Right renal cortex interstitium (tissue), 3 donors: Measurements from ENCODE around the gene S100A5. TPM values are rescaled to one million over a fixed set of nuclear protein-coding genes. Genes with fewer than 3 reads are reported as not detected.

ENCODE experiments used
- DNase-seq, 3 donors: peaks; one replicate each; pipeline ENCODE4 v3.0.0-alpha.2; 2013; ENCODE audit warnings: low read depth in 3 of 3, low spot score in 2 of 3
- polyA plus RNA-seq, 3 donors: library from polyadenylated mRNA; unstranded; fragments of 120-200 nt; gene quantifications; one replicate each; pipeline ENCODE4 v1.2.1, GENCODE V29; 2013; ENCODE audit not compliant: insufficient read length in 3 of 3

S100A5 gene
- polyA plus RNA-seq, 3 donors, result 1.1 to 1.7 (median 1.2) TPM

DNA sequence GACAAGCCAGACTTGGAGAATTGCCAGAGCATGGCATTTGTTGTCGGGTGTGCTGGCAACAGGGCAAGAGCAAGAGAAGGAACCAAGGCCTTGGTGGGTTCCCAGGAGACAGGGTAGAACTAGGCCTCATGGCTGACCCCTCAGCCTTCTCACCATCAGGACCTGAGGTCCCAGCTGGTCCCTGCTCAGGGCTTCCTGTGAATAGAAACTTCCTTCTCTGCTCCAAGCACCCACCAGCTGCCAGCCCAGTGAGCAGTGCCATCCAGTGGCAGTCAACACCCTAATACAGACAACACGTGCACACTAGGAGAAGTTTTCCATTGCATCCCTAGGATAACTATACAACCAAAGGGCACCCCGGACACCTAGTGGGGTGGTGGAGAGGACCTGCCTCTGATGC lies 27.7 kb downstream of the S100A5 start:
- DNase-seq, result no peak

DNA sequence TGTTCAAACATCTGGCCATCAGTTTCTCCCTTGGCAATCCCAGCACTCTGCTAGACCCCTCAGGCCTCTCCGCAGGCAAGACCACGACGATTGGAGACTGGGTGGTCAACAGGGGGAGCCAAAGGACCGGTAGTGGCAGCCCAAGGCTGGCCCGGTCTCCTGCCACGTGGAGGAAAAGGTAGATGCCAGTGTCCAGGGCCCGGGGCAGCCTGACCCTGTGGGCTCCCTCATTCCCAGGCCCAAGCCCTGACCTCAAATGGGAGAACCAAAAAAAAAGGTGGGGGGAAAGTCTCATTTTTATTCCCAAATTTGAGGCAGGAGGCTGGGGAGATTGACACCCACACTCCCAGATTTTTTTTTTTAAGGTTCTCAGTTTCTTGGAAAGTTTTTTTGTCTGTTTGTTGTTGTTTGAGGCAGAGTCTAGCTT lies 29.7 kb downstream of the S100A5 start:
- no peak for DNase-seq

DNA sequence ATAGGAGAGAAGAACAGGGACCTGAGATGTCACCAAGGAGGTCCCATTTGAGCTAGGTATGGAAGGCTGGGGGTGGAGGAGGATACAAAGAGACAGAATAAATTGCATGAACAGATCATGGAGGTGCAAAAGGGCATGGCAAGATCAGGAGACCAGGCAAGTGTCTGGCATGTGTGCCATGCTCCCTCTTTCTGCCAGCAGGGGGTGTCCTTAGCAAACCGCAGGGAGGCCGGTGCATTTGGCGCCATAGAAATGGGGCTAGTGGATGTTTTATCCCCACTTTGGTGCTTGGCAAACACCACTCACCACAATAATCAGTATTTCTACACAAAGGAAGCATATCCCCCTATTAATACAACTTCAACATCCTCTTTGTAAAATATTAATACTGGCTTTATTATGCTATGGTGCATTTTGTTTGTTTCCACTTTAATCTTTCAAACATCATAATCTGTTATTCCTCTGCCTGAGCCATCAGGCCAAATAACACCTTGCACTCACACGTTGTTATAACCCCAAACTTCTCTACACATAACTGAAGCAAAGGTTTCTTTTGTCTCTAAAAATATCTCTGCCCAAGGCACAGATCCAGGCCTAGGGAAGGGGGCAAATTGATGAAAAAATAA lies 30.9 kb downstream of the S100A5 start:
- DNase-seq, result no peak

DNA sequence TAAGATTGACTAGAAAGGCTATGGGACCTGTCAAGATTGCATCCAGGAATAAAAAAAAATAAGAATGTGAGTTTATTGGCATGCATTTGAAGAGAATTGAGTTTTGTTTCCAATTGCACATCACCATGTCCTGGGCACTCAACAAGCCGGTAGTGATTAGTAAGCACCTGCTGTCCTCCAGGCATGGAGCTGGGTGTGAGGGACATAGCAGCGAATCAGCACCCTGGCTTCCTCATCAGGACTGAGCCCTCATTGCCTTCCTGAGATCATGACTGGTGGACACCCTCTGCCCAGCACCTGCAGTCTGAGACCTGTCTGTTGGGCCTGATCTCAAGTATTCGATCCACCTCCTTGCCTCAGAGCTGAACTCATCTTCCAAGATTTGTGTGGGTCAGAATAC lies 31.7 kb downstream of the S100A5 start:
- no peak for DNase-seq

DNA sequence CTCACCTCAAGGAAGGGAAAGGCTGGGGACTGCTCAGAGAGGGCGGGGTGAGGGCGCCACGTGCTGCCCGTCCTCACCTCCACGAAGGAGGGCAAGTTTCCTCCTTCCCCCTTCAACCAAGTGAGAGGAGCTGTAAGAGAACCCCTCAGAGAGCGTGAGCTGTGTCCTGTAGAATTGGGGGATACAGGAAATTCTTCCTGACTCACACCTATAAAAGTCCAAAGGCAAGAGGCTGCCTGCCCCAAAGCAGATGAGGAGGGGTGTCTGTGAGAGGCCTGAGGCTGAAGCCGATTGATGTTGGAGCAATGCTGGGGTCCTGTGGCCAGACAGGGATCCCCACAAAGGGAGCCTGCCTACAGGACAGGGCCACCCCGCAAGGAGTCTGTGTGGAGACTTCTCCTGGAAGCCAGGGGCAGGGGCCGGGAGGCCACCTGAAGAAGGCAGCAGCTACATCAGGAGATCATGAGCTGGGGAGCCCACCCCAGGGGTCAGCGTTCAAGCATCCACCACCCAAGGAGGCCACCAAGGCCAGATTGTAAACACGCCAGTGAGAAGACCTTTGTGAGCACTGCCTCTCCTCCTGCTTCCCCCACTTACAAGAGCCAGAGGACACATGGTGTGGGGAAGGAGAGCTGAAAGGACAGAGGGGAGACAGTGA lies 32.7 kb downstream of the S100A5 start:
- no peak for DNase-seq

DNA sequence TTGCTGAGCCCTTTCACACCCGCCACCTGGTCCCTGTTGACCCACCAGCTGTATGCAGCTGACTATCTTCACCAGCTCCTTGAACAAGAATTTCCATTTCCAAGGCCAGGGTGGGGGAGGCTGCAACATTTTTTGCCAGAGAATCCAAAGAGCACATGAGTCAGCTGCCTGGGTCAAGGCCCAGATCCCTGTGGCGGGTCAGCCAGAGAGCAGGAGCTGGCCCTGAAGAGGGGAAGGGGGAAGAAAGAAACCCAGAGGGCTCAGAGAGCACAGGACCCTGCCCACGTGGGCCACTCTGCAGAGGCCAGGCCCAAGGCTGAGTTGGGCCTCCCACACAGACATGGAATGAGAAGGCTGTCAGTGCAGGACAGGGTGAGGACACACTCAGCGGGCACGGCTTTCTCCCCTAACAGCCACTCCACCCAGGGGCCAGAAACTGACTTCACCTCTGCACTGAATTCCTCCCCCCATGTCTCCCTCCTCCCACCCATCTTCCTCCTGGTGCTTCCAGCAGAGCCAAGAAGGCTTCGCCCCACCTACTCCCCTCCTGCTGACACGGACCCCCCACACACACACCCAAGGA lies 33.8 kb downstream of the S100A5 start:
- DNase-seq, result no peak

DNA sequence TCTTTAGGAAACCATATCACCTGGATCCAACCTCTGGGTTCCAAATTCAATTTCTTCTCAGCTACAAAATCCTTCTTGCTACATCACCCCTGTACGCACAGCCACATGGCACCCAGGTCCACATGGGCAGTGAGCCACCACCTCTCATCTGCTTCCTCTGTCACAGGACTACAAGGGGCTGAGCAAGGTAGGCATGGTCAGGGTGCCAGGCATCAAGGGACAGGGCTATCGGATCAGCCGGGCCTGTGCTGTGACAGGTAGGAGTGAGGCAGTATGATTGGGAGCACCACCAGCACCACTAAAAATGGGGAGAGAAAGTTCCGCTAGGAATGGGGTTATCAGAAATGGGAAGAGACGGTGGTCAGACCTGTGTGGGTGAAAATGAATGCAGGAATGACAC lies 34.3 kb downstream of the S100A5 start:
- DNase-seq, result no peak

DNA sequence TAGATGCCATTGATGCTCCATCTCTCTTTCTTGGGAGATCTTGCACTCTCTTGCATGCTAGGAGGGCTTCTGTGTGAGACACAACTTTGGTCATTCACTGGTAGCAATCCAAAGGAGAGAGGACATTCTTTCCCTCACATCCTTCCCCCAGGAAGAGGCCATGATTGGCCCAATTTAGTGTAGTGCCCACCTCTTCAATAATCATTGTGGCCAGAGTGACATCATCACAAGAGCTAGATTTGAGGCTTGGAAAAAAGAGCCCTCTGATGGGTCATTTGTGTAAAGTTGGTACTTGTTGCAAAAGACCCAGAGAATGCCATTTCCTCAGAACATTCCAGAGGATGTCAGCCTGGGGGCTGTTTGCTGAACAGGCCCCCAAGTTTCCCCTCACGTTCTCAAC lies 35.2 kb downstream of the S100A5 start:
- no peak for DNase-seq

DNA sequence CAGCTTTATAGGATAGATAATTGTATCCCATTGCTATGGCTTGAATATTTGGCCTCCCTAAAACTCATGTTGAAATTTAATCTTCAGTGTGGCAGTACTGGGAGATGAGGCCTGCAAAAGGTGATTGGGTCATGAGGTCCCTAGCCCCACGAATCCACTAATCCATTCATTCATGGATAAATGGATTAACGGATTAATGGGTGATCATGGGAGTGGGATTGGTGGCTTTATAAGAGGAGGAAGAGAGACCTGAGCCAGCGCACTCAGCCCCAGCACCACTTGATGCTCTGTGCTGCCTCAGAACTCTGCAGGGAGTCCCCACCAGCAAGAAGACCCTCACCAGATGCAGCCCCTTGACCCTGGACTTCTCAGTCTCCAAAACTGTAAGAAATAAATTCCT lies 37.0 kb downstream of the S100A5 start:
- DNase-seq, result no peak

DNA sequence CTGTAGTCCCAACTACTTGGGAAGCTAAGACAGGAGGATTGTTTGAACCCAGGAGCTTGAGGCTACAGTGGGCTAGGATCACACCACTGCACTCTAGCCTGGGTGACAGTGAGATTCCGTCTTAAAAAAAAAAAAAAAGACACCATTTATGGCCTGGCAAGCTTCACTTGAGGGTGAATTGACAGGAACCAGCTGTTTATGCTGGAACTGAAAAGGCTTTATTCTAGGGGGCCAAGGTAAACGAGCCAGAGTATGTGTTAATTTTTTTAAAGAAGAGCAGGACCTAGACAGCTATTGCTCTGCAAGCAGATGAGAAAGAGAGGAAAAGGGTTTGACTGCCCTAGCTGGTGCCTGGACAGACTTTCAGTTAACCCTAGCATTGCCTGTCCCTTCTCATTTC lies 42.0 kb downstream of the S100A5 start:
- no peak for DNase-seq

DNA sequence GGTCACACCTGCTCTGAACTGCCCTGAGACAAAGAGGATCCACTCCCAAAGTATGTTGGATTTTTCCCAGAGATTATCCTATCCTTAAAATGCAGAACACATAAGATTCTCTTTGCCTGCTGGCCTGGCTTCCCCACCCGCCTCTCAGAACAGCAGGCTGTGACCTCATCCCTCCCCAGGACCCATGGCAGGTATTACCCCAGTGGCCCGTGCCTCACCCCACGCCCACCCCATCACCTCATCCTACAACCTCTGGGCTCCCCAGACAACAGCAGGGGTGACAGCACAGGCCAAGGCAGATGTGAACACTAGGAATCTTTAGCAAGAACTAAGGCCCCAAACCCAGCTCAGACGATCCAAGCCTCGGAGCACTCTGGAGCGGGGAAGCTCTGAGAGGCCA lies 45.2 kb downstream of the S100A5 start:
- DNase-seq, result no peak

DNA sequence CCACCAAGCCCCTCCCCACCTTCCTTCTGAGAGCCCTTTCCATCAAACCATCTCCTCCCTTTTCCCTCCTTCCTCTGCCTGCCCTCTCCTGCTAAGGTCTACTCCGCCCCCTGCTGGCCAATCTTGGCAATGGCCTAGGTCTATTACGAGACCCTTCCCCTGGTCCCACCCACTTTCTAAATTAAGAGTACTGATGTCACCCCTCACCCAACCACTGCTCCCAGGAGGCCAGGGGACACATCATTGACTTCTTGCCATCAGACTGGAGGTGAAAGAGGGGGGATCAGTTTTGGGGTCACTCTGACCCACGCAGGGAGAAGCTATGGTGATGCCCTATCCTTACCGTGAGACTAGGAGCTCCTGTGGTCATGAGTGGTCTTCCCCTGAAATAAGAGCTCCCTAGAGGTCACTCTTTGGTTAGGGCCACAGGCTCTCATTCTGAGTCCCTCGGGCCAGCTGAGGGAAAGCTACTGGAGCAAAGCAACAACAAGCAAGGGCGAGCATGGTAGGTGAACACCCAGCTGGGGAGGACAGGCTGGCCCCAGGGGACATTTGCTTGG lies 45.7 kb downstream of the S100A5 start:
- peak in 1 of 3 donors; percentile 58 for DNase-seq

DNA sequence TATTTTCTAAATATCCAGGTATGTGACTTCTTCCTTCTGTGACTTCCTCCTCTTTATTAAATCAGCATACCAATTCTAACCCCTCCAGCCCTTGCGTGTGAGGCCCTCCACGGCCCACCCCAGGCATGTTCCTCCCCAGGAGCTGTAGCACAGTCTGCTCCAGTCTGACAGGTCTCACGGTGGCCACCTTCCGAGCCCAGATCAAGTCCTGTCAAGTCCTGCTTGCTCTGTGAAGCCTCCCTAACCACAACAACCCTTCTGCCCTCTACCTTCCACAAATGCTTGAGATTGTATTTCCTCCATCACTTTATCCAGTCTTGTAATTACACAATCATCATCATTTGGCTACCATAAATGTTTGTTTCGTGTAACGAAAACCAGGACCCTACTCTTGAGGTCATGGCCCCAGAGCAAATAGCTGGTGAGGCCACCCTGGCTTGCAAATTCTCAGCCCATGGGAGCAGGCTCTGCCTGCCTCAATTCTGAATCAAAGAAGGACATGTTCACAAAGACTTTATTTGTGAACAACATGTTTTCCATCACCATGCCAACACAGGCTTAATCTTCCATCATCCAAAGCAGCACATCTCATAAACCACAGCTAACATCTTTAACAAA lies 47.3 kb downstream of the S100A5 start:
- no peak for DNase-seq

DNA sequence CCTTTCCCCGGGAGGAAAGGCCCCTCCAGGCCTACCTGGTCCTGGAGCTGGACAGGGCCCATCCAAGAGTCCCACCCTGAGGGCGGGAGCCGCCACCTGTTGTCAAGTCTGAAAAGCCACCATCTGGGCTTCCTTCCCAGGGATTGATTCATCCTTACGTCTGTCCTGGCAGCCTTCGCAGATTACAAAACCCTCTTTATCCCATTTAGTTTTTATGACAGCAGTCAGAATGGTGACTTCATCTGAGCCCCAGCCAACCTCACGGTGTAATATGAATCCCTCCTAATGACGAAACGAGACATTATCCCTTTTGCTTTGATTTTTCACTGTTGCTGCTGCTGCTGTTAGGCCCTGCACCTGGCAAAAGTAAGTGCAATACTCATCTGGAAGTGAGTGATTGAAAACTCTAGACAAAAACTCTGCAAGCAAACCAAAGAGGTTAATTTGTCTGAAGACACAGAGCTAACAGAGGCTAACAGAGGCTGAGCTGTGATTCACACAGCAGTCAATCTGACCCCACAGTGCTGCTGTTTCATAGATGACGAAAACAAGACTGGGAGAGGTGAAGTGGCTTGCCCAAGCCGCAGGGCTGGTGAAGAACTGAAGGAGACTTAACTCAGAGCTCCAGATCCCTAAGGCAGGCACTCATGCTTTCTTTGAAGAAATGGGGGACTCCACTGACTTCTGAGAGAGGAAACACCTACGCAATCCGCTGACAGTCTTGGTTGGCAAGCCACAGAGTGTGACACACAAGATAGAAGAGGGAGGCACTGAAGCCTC lies 50.3 kb downstream of the S100A5 start:
- DNase-seq, result no peak

DNA sequence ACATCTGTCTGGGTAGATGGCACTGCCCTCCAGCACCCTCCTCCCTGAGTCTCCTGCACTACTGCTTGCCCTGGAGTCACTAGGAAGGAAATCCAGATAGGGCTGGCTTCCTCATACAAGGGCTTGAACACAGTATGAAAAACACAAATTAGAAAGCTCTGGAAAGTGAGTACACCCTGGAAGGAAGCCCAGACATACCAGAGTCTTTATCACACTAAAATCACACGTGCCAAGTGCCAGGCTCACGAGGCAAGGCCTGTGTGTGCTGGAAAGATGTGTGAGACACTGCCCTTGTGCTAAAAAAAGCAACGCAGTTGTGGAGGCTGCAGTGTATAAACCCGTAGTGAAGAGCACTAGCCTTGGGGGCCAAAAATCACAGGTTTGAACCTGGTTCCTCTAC lies 52.0 kb downstream of the S100A5 start:
- DNase-seq, result no peak

DNA sequence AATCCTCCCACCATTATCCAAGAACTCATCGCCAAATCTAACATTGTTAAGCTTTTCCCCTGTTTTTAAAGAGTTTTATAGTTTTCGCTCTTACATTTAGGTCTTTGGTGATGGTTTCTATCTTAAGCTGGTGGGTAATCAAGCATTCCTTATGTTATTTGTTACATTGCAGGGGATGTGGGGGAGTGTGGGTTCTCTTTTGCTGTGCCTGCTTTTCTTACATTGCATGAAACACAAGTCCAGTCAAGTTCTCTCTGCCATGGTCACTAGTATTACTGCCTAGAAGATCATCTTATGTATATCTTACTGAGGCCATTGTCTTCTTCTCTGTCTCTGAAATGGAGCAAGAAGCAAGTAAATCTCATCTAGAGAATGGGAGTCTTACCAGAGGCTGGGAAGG lies 53.0 kb downstream of the S100A5 start:
- no peak for DNase-seq

Other genes with a start within 250 kb of the S100A5 start
- gene PGLYRP3, start 228.0 kb downstream of the S100A5 start, polyA plus RNA-seq, result not detected
- gene PGLYRP4, start 192.1 kb downstream of the S100A5 start, polyA plus RNA-seq, result not detected
- 10 to 100 TPM in 2 of 3 donors, 1 to 10 TPM in 1; 8.7 to 22.1 (median 16.1) TPM for gene S100A9, start 183.1 kb downstream of the S100A5 start, polyA plus RNA-seq
- 1 to 10 TPM in 2 of 3 donors, under 1 TPM in 1; 0.64 to 3.9 (median 1.8) TPM for gene S100A12, start 165.3 kb downstream of the S100A5 start, polyA plus RNA-seq
- 10 to 100 TPM in 2 of 3 donors, 1 to 10 TPM in 1; 4.1 to 21.5 (median 14.9) TPM for gene S100A8, start 149.9 kb downstream of the S100A5 start, polyA plus RNA-seq
- not detected for gene S100A7A, start 124.4 kb downstream of the S100A5 start, polyA plus RNA-seq
- gene S100A7, start 80.3 kb downstream of the S100A5 start, polyA plus RNA-seq, result under 1 TPM in 2 of 3 donors, not detected in 1; 0.92 to 0.97 TPM
- gene S100A6, start 4.9 kb downstream of the S100A5 start, polyA plus RNA-seq, result 100 to 1,000 TPM; 183 to 288 (median 211) TPM
- gene S100A4, start 4.9 kb upstream of the S100A5 start, polyA plus RNA-seq, result 10 to 100 TPM; 34.4 to 58.9 (median 39.4) TPM
- gene S100A3, start 8.3 kb upstream of the S100A5 start, polyA plus RNA-seq, result under 1 TPM in 1 of 3 donors, not detected in 2; 0.35 TPM
- 1 to 10 TPM; 5.0 to 9.6 (median 9.2) TPM for gene S100A2, start 24.9 kb upstream of the S100A5 start, polyA plus RNA-seq
- gene S100A16, start 72.2 kb upstream of the S100A5 start, polyA plus RNA-seq, result 100 to 1,000 TPM; 100 to 112 (median 101) TPM
- gene S100A14, start 75.4 kb upstream of the S100A5 start, polyA plus RNA-seq, result 10 to 100 TPM; 20.9 to 28.6 (median 21.1) TPM
- 100 to 1,000 TPM; 155 to 174 (median 166) TPM for gene S100A13, start 86.6 kb upstream of the S100A5 start, polyA plus RNA-seq
- 10 to 100 TPM; 21.8 to 48.2 (median 21.9) TPM for gene S100A1, start 87.5 kb upstream of the S100A5 start, polyA plus RNA-seq
- 100 to 1,000 TPM; 117 to 119 (median 117) TPM for gene CHTOP, start 93.1 kb upstream of the S100A5 start, polyA plus RNA-seq
- gene SNAPIN, start 117.8 kb upstream of the S100A5 start, polyA plus RNA-seq, result 10 to 100 TPM; 53.7 to 58.9 (median 56.6) TPM
- gene ILF2, start 130.1 kb upstream of the S100A5 start, polyA plus RNA-seq, result 100 to 1,000 TPM; 325 to 353 (median 339) TPM
- 10 to 100 TPM; 64.0 to 77.4 (median 67.5) TPM for gene NPR1, start 137.8 kb upstream of the S100A5 start, polyA plus RNA-seq
- 10 to 100 TPM; 84.0 to 91.5 (median 85.5) TPM for gene INTS3, start 187.1 kb upstream of the S100A5 start, polyA plus RNA-seq
- gene SLC27A3, start 234.5 kb upstream of the S100A5 start, polyA plus RNA-seq, result 10 to 100 TPM; 31.5 to 33.3 (median 33.0) TPM